ENCODE results near the gene ALOX5AP. TPM values are rescaled to one million over a fixed set of nuclear protein-coding genes. Genes with fewer than 3 reads are reported as not detected.

The ALOX5AP gene
- total RNA-seq (100 to 1,000 TPM in 1 of 5 experiments, 10 to 100 TPM in 4; 22.1 to 110 (median 24.4) TPM), polyA plus RNA-seq (100 to 1,000 TPM; 190 to 198 TPM), total RNA-seq (9.2 reads per million, percentile 34 among the genes with 10 or more reads in this experiment)

- H3K36me3 Mint-ChIP-seq = peaks cover 0 to 18% (median 0%) of the 10 kb centered on the region in 5 donors
- peak within 1 kb of the TSS; percentile 83 to 99 (median 97) for H3K4me3 Mint-ChIP-seq
- no peaks in the 10 kb centered on the region for H3K27me3 ChIP-seq (ENCODE audit: control insufficient read depth in 2 of 2, insufficient read depth in 2 of 2, low read length in 2 of 2)
- intact Hi-C loops (cut with micrococcal nuclease) = loop anchor here (1.0 to 10.0 kb wide), 4 partner anchors 9 to 1140 kb away; partner anchors contain the start of gene SLC7A1 (in 1 of the 2)
- H3K4me1 Mint-ChIP-seq = peaks cover 51 to 75% (median 67%) of the 10 kb centered on the region in 7 donors
- H3K27ac ChIP-seq (ENCODE audit: low read depth, low read length) = peak within 1 kb of the TSS; percentile 68
- peaks cover 0 to 4% (median 0%) of the 10 kb centered on the region in 5 donors for H3K27me3 Mint-ChIP-seq
- DNase-seq (peak in 7 of 9 donors; percentile 21 to 60 (median 51)), ATAC-seq (peak; percentile 73)
- ChIA-PET CTCF (no interaction called here), POLR2A (interaction anchor here (0.7 to 2.8 kb wide), 7 partner anchors 38 to 601 kb away, joined by 3 to 20 read pairs (median 3); partner anchors contain the start of gene USPL1)
- no peaks in the 10 kb centered on the region for H3K9me3 ChIP-seq (ENCODE audit: control insufficient read depth in 2 of 3, low read length in 3 of 3)
- peak within 1 kb of the TSS; percentile 86 to 98 (median 94) for H3K27ac Mint-ChIP-seq
- no peaks in the 10 kb centered on the region for H3K36me3 ChIP-seq (ENCODE audit: control insufficient read depth in 2 of 3, insufficient read depth in 3 of 3, low read length in 3 of 3)
- H3K9me3 Mint-ChIP-seq = no peaks in the 10 kb centered on the region
- peaks cover 36 to 45% of the 10 kb centered on the region in 2 donors for H3K4me1 ChIP-seq (ENCODE audit: control insufficient read depth in 2 of 2, insufficient read depth in 2 of 2, low read length in 2 of 2)
- H3K4me3 ChIP-seq (ENCODE audit: low read length) = peak within 1 kb of the TSS; percentile 71
Measured at GRCh38 chr13:30735025-30735871, at the start of gene ALOX5AP. Gene ALOX5AP (plus strand): TSS chr13:30735543. CDS start chr13:30735606, 63 bp downstream.

GRCh38 chr13:30685987-30686386 is 49.4 kb upstream of the ALOX5AP start:
- CTCF ChIA-PET = interaction anchor here (1.0 kb wide), 1 partner anchor 21 kb away, joined by 3 read pairs; no protein-coding TSS in a partner anchor
- no peak overlapping the region for H3K27ac Mint-ChIP-seq
- H3K4me1 ChIP-seq (ENCODE audit: control insufficient read depth in 2 of 2, insufficient read depth in 2 of 2, low read length in 2 of 2) = peaks cover 0 to 4% of the 10 kb centered on the region in 2 donors

GRCh38 chr13:30687601-30688000 is 47.7 kb upstream of the ALOX5AP start:
- no peaks in the 10 kb centered on the region for H3K27me3 ChIP-seq (ENCODE audit: control insufficient read depth in 2 of 2, insufficient read depth in 2 of 2, low read length in 2 of 2)
- ChIA-PET CTCF (no interaction called here), POLR2A (no interaction called here)
- H3K27ac Mint-ChIP-seq = no peak overlapping the region
- H3K27ac ChIP-seq (ENCODE audit: low read depth, low read length) = no peak overlapping the region
- ATAC-seq (no peak), DNase-seq (no peak)
- H3K36me3 Mint-ChIP-seq = peaks cover 0 to 2% (median 0%) of the 10 kb centered on the region in 5 donors
- H3K4me1 Mint-ChIP-seq = peaks cover 5 to 8% (median 6%) of the 10 kb centered on the region in 7 donors
- no peak overlapping the region for H3K4me3 Mint-ChIP-seq
- no peaks in the 10 kb centered on the region for H3K36me3 ChIP-seq (ENCODE audit: control insufficient read depth in 2 of 3, insufficient read depth in 3 of 3, low read length in 3 of 3)
- H3K4me3 ChIP-seq (ENCODE audit: low read length) = no peak overlapping the region
- peaks cover 0 to 18% (median 0%) of the 10 kb centered on the region in 5 donors for H3K27me3 Mint-ChIP-seq
- H3K9me3 Mint-ChIP-seq = peaks cover 0 to 6% (median 0%) of the 10 kb centered on the region in 11 donors
- peaks cover 0 to 4% of the 10 kb centered on the region in 2 donors for H3K4me1 ChIP-seq (ENCODE audit: control insufficient read depth in 2 of 2, insufficient read depth in 2 of 2, low read length in 2 of 2)
- H3K9me3 ChIP-seq (ENCODE audit: control insufficient read depth in 2 of 3, low read length in 3 of 3) = no peaks in the 10 kb centered on the region
- intact Hi-C loops (cut with micrococcal nuclease) = no loop called here

More at GRCh38 chr13:30685987-30686386, 49.4 kb upstream of the ALOX5AP start:
- peaks cover 0 to 6% (median 0%) of the 10 kb centered on the region in 11 donors for H3K9me3 Mint-ChIP-seq
- H3K27me3 Mint-ChIP-seq = peaks cover 0 to 17% (median 0%) of the 10 kb centered on the region in 5 donors
- peaks cover 5 to 8% (median 6%) of the 10 kb centered on the region in 7 donors for H3K4me1 Mint-ChIP-seq
- H3K4me3 Mint-ChIP-seq = no peak overlapping the region
- Histone ChIP-seq H3K9me3 (ENCODE audit: control insufficient read depth in 2 of 3, low read length in 3 of 3) (no peaks in the 10 kb centered on the region), H3K4me3 (ENCODE audit: low read length) (no peak overlapping the region), H3K36me3 (ENCODE audit: control insufficient read depth in 2 of 3, insufficient read depth in 3 of 3, low read length in 3 of 3) (no peaks in the 10 kb centered on the region), H3K27ac (ENCODE audit: low read depth, low read length) (no peak overlapping the region), H3K27me3 (ENCODE audit: control insufficient read depth in 2 of 2, insufficient read depth in 2 of 2, low read length in 2 of 2) (no peaks in the 10 kb centered on the region)
- intact Hi-C loops (cut with micrococcal nuclease) = no loop called here
- ATAC-seq = no peak
- no peak for DNase-seq
- peaks cover 0 to 2% (median 0%) of the 10 kb centered on the region in 5 donors for H3K36me3 Mint-ChIP-seq
- POLR2A ChIA-PET = no interaction called here

DNA sequence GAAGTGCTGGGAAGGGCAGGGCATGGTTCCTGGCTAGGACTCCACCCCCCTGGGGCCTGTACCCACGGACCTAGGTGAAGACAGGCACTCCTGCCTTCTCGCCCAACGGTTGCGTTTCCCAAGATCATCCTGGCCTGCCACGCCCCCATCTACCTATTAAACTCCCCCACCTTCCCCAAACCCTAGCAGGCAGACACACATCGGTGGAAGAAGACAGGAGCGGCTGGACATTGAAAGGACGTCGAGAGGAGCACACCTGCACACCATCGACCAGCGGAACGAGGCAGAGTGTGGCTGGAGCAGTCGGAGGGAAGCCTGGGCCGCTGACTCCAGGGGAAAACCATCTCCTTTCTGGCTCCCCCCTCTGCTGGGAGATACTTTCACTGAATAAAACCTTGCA is 45.6 kb upstream of the ALOX5AP start:
- peaks cover 5 to 9% (median 7%) of the 10 kb centered on the region in 7 donors for H3K4me1 Mint-ChIP-seq
- Histone ChIP-seq H3K27ac (ENCODE audit: low read depth, low read length) (no peak overlapping the region), H3K36me3 (ENCODE audit: control insufficient read depth in 2 of 3, insufficient read depth in 3 of 3, low read length in 3 of 3) (no peaks in the 10 kb centered on the region), H3K4me3 (ENCODE audit: low read length) (no peak overlapping the region), H3K4me1 (ENCODE audit: control insufficient read depth in 2 of 2, insufficient read depth in 2 of 2, low read length in 2 of 2) (peaks cover 0 to 4% of the 10 kb centered on the region in 2 donors), H3K27me3 (ENCODE audit: control insufficient read depth in 2 of 2, insufficient read depth in 2 of 2, low read length in 2 of 2) (no peaks in the 10 kb centered on the region), H3K9me3 (ENCODE audit: control insufficient read depth in 2 of 3, low read length in 3 of 3) (no peaks in the 10 kb centered on the region)
- peak overlapping the region in 6 of 10 donors; percentile 62 to 84 (median 74) for H3K4me3 Mint-ChIP-seq
- ChIA-PET CTCF (no interaction called here), POLR2A (no interaction called here)
- no peak for ATAC-seq
- no peak for DNase-seq
- H3K27me3 Mint-ChIP-seq = peaks cover 0 to 37% (median 3%) of the 10 kb centered on the region in 5 donors
- no peak overlapping the region for H3K27ac Mint-ChIP-seq
- intact Hi-C loops (cut with micrococcal nuclease) = no loop called here
- peaks cover 0 to 6% (median 0%) of the 10 kb centered on the region in 11 donors for H3K9me3 Mint-ChIP-seq
- peaks cover 0 to 2% (median 0%) of the 10 kb centered on the region in 5 donors for H3K36me3 Mint-ChIP-seq

- Histone ChIP-seq H3K36me3 (ENCODE audit: control insufficient read depth in 2 of 3, insufficient read depth in 3 of 3, low read length in 3 of 3) (no peaks in the 10 kb centered on the region), H3K4me1 (ENCODE audit: control insufficient read depth in 2 of 2, insufficient read depth in 2 of 2, low read length in 2 of 2) (peaks cover 0 to 4% of the 10 kb centered on the region in 2 donors), H3K27me3 (ENCODE audit: control insufficient read depth in 2 of 2, insufficient read depth in 2 of 2, low read length in 2 of 2) (no peaks in the 10 kb centered on the region), H3K4me3 (ENCODE audit: low read length) (peak overlapping the region; percentile 22), H3K9me3 (ENCODE audit: control insufficient read depth in 2 of 3, low read length in 3 of 3) (no peaks in the 10 kb centered on the region), H3K27ac (ENCODE audit: low read depth, low read length) (no peak overlapping the region)
- peaks cover 7 to 12% (median 9%) of the 10 kb centered on the region in 7 donors for H3K4me1 Mint-ChIP-seq
- CTCF ChIA-PET = no interaction called here
- H3K27ac Mint-ChIP-seq = peak overlapping the region in 7 of 9 donors; percentile 6 to 77 (median 60)
- H3K4me3 Mint-ChIP-seq = peak overlapping the region; percentile 62 to 87 (median 76)
- intact Hi-C loops (cut with micrococcal nuclease) = no loop called here
- peaks cover 3 to 41% (median 4%) of the 10 kb centered on the region in 5 donors for H3K27me3 Mint-ChIP-seq
- peaks cover 0 to 4% (median 0%) of the 10 kb centered on the region in 5 donors for H3K36me3 Mint-ChIP-seq
- ATAC-seq (peak; percentile 92), DNase-seq (peak in 2 of 9 donors; percentile 5 to 13)
- H3K9me3 Mint-ChIP-seq = peaks cover 0 to 6% (median 0%) of the 10 kb centered on the region in 11 donors
- POLR2A ChIA-PET = interaction anchor here (0.7 kb wide), 1 partner anchor 37 kb away, joined by 3 read pairs; no protein-coding TSS in a partner anchor
Measured at GRCh38 chr13:30690282-30691188, 44.8 kb upstream of the ALOX5AP start.

DNA sequence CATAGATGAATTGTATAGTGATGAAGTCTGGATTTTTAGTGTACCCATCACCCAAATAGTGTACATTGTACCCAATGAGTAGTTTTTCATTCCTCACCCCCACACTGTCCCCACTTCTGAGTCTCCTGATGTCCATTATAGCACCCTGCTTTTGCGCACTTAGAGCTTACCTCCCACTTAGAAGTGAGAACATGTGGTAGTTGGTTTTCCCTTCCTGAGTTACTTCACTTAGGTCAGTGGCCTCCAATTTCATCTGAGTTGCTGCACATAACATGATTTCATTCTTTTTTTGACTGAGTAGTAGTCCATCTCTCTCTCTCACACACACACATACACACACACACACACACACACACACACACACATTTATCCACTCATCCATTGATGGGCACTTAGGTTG is 43.2 kb upstream of the ALOX5AP start:
- ChIA-PET POLR2A (no interaction called here), CTCF (no interaction called here)
- Histone ChIP-seq H3K4me1 (ENCODE audit: control insufficient read depth in 2 of 2, insufficient read depth in 2 of 2, low read length in 2 of 2) (peaks cover 0 to 4% of the 10 kb centered on the region in 2 donors), H3K36me3 (ENCODE audit: control insufficient read depth in 2 of 3, insufficient read depth in 3 of 3, low read length in 3 of 3) (no peaks in the 10 kb centered on the region), H3K27me3 (ENCODE audit: control insufficient read depth in 2 of 2, insufficient read depth in 2 of 2, low read length in 2 of 2) (no peaks in the 10 kb centered on the region), H3K9me3 (ENCODE audit: control insufficient read depth in 2 of 3, low read length in 3 of 3) (no peaks in the 10 kb centered on the region), H3K4me3 (ENCODE audit: low read length) (no peak overlapping the region), H3K27ac (ENCODE audit: low read depth, low read length) (no peak overlapping the region)
- intact Hi-C loops (cut with micrococcal nuclease) = no loop called here
- DNase-seq (no peak), ATAC-seq (no peak)
- Mint-ChIP-seq H3K27me3 (peaks cover 4 to 38% (median 11%) of the 10 kb centered on the region in 5 donors), H3K4me1 (peaks cover 14 to 24% (median 19%) of the 10 kb centered on the region in 7 donors), H3K9me3 (peaks cover 0 to 6% (median 0%) of the 10 kb centered on the region in 11 donors), H3K27ac (peak overlapping the region in 1 of 9 donors; percentile 72), H3K36me3 (peaks cover 0 to 4% (median 0%) of the 10 kb centered on the region in 5 donors), H3K4me3 (no peak overlapping the region)
